Measurements from ENCODE around the gene ETDC. TPM values are rescaled to one million over a fixed set of nuclear protein-coding genes. Genes with fewer than 3 reads are reported as not detected.

The ETDC gene
- total RNA-seq, 1 experiment from 2014 or later = not detected

GRCh38 chrX:135307171-135307570, 2.1 kb upstream of the ETDC start:
- no peaks in the 10 kb centered on the region for H3K79me2 ChIP-seq (ENCODE audit: insufficient read depth, low read length)
- H2BK20ac ChIP-seq (ENCODE audit: low read depth, low read length, poor library complexity, severe bottlenecking) = no peak overlapping the region
- no peak overlapping the region for H3K18ac ChIP-seq (ENCODE audit: insufficient read length, low read depth, low read length)
- Mint-ChIP-seq H3K27me3 (ENCODE audit: low read depth) (no peaks in the 10 kb centered on the region), H3K9me3 (peaks cover 65 to 69% of the 10 kb centered on the region in 2 experiments), H3K4me1 (peaks cover 35 to 38% of the 10 kb centered on the region in 2 experiments), H3K27ac (no peak overlapping the region), H3K36me3 (ENCODE audit: insufficient read depth in 1 of 3, low read depth in 3 of 3) (peaks cover 0 to 10% (median 2%) of the 10 kb centered on the region in 3 experiments; a peak in 4 of 7 replicates), H3K4me3 (no peak overlapping the region)
- no peak overlapping the region for H2BK12ac ChIP-seq (ENCODE audit: insufficient read length, low read depth, low read length)
- no peak overlapping the region for H4K8ac ChIP-seq (replicated peaks; ENCODE audit: insufficient read length, low read depth, low read length)
- no peak overlapping the region for H4K5ac ChIP-seq (ENCODE audit: insufficient read length, low read depth, low read length)
- no peak overlapping the region for H3K56ac ChIP-seq (ENCODE audit: insufficient read length, low read depth, low read length)
- no peaks in the 10 kb centered on the region for H3K27me3 ChIP-seq (ENCODE audit: insufficient read depth, low read length)
- no peak overlapping the region for H2AFZ ChIP-seq (ENCODE audit: low read length)
- H3K23ac ChIP-seq (ENCODE audit: insufficient read length, low read depth, low read length) = no peak overlapping the region
- no peak overlapping the region for H2BK120ac ChIP-seq (ENCODE audit: low read depth, low read length, poor library complexity, severe bottlenecking)
- no peak overlapping the region for H3K9ac ChIP-seq (ENCODE audit: extremely low read depth, insufficient read length, low read length)
- H3K27ac ChIP-seq (ENCODE audit: insufficient read length, low read depth, low read length) = no peak overlapping the region
- H2BK15ac ChIP-seq (ENCODE audit: low read depth, low read length) = no peak overlapping the region
- no peaks in the 10 kb centered on the region for H3K23me2 ChIP-seq (ENCODE audit: insufficient read length, low read depth, low read length, poor library complexity, severe bottlenecking)
- no peak overlapping the region for H2AK5ac ChIP-seq (ENCODE audit: insufficient read length, low read length)
- H4K20me1 ChIP-seq (ENCODE audit: control insufficient read depth, insufficient read depth, insufficient read length) = no peaks in the 10 kb centered on the region
- H3T11ph ChIP-seq (ENCODE audit: low read length) = no peak overlapping the region
- H3K14ac ChIP-seq (ENCODE audit: insufficient read depth, low read length) = no peak overlapping the region
- no peak overlapping the region for H2BK5ac ChIP-seq (ENCODE audit: insufficient read length, low read length)
- H3K4ac ChIP-seq (ENCODE audit: low read depth, low read length) = no peak overlapping the region
- no peaks in the 10 kb centered on the region for H3K79me1 ChIP-seq (ENCODE audit: insufficient read depth, low read depth, low read length, poor library complexity, severe bottlenecking)
- TF ChIP-seq CTCF (conservative IDR thresholded peaks at IDR 0.05) = no peak
- H4K91ac ChIP-seq (ENCODE audit: insufficient read length, low read depth, low read length) = no peak overlapping the region
- H3K9me3 ChIP-seq (ENCODE audit: control insufficient read depth, low read depth, low read length) = peaks cover 45% of the 10 kb centered on the region
- H3K4me2 ChIP-seq (ENCODE audit: insufficient read depth, insufficient read length, low read length) = no peak overlapping the region
- no peak for DNase-seq
- H3K4me1 ChIP-seq (ENCODE audit: insufficient read depth, low read length) = no peaks in the 10 kb centered on the region
- WGBS (ENCODE audit: extremely low coverage, insufficient read length, low lambda C conversion rate) = no CpG with 5 or more reads among the region's 3 CpGs

All from H9 (cell line).